ENCODE data around the gene OTUD7B. TPM values are rescaled to one million over a fixed set of nuclear protein-coding genes. Genes with fewer than 3 reads are reported as not detected.

Gene OTUD7B
- total RNA-seq, 4 donors from 2014 or later: 9.7 to 44.9 (median 28.8) TPM

GRCh38 chr1:150005606-150006005 is 4.9 kb downstream of the OTUD7B start:
- Histone ChIP-seq H3K27me3 (no peaks in the 10 kb centered on the region), H3K4me1 (peaks cover 0 to 20% of the 10 kb centered on the region in 2 donors), H3K36me3 (no peaks in the 10 kb centered on the region), H3K4me3 (no peak overlapping the region), H3K9me3 (no peaks in the 10 kb centered on the region), H3K27ac (no peak overlapping the region)
- TF ChIP-seq CTCF (IDR thresholded peaks at IDR 0.05) (no peak), POLR2A (IDR thresholded peaks at IDR 0.05) (no peak)
- DNase-seq: no peak
- intact Hi-C loops (cut with DNase I; ENCODE audit: low total_unique reads): no loop called here

- Histone ChIP-seq H3K36me3 (no peaks in the 10 kb centered on the region), H3K4me1 (peaks cover 0 to 20% of the 10 kb centered on the region in 2 donors), H3K27me3 (no peaks in the 10 kb centered on the region), H3K4me3 (no peak overlapping the region), H3K9me3 (no peaks in the 10 kb centered on the region), H3K27ac (no peak overlapping the region)
- intact Hi-C loops (cut with DNase I; ENCODE audit: low total_unique reads): no loop called here
- TF ChIP-seq CTCF (IDR thresholded peaks at IDR 0.05) (no peak), POLR2A (IDR thresholded peaks at IDR 0.05) (no peak)
- DNase-seq: no peak
Observed at GRCh38 chr1:150003801-150004200, 6.7 kb downstream of the OTUD7B start.

DNA sequence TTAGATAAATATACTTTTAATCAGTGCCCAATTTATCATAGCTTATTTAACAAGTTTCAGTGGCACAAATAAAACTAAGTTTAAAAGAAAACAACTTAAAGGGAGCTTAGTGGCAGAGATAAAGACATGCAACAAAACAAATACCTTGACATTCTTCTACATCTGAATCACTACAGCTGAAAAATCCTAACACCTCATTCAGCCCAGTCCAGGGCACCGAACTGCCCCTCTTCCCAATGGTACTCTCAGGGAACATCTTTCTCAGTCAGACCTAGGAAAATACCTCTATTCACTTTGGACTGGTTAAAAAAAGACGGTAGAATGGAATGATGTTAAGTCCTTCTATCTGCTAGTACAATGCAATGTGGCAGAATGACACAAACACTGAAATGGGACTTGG is 8.3 kb downstream of the OTUD7B start:
- no peak overlapping the region for H3K4me3 ChIP-seq
- H3K4me1 ChIP-seq: peaks cover 0 to 9% of the 10 kb centered on the region in 2 donors
- intact Hi-C loops (cut with DNase I; ENCODE audit: low total_unique reads): no loop called here
- H3K27ac ChIP-seq: peak overlapping the region in 1 of 2 donors; percentile 50
- H3K27me3 ChIP-seq: no peaks in the 10 kb centered on the region
- DNase-seq: no peak
- H3K36me3 ChIP-seq: no peaks in the 10 kb centered on the region
- no peaks in the 10 kb centered on the region for H3K9me3 ChIP-seq
- TF ChIP-seq CTCF (IDR thresholded peaks at IDR 0.05) (no peak), POLR2A (IDR thresholded peaks at IDR 0.05) (no peak)

- no peaks in the 10 kb centered on the region for H3K27me3 ChIP-seq
- H3K27ac ChIP-seq: peak overlapping the region in 1 of 2 donors; percentile 50
- H3K4me3 ChIP-seq: no peak overlapping the region
- H3K4me1 ChIP-seq: peaks cover 0 to 5% of the 10 kb centered on the region in 2 donors
- no peak for DNase-seq
- no peaks in the 10 kb centered on the region for H3K36me3 ChIP-seq
- intact Hi-C loops (cut with DNase I; ENCODE audit: low total_unique reads): no loop called here
- H3K9me3 ChIP-seq: no peaks in the 10 kb centered on the region
- TF ChIP-seq POLR2A (IDR thresholded peaks at IDR 0.05): no peak
- TF ChIP-seq CTCF (IDR thresholded peaks at IDR 0.05): no peak
Observed at GRCh38 chr1:150001415-150001814, 9.1 kb downstream of the OTUD7B start.

DNA sequence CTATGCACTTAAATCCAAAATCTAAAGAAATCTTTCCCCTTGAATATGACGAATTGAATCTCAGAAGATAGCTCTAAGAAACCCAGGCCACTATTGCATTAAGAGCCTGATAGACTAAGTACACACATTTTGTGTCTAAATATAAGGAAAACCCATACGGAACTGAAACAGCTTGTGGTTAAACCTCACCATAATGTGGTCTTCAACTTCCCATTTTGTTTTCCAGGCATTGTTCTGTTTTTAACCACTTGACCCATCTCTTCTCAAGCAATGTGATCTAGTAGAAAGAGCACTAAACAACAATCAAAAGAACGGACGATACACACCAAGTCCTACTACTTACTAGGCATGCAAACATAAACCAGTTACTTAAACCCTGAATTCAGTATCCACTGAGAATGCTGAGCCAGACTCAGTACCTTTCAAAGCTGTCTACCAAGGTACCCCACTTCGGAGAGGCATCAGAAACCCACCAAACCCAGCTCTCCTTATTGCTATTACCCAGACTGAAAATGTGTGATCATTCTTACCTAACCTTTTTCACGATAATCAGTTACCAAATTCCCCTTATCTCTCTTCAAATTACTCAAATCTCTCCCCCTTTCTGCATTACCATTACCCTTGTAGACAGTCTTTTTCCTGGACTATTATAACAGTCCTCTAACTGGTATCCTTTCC is 12.8 kb downstream of the OTUD7B start:
- TF ChIP-seq CTCF (IDR thresholded peaks at IDR 0.05) (no peak), POLR2A (IDR thresholded peaks at IDR 0.05) (no peak)
- no peaks in the 10 kb centered on the region for H3K27me3 ChIP-seq
- H3K4me1 ChIP-seq: no peaks in the 10 kb centered on the region
- no peaks in the 10 kb centered on the region for H3K9me3 ChIP-seq
- no peaks in the 10 kb centered on the region for H3K36me3 ChIP-seq
- intact Hi-C loops (cut with DNase I; ENCODE audit: low total_unique reads): no loop called here
- peak overlapping the region in 1 of 2 donors; percentile 39 for H3K27ac ChIP-seq
- H3K4me3 ChIP-seq: no peak overlapping the region
- no peak for DNase-seq
